Measurements from ENCODE around the gene RNF144A.

Gene RNF144A

GRCh38 chr2:6948677-6949351 lies 31.6 kb downstream of the RNF144A start:
- DNase-seq: no peak

- no peak for DNase-seq
Observed at GRCh38 chr2:6951046-6951445, 33.8 kb downstream of the RNF144A start.

- no peak for DNase-seq
Observed at GRCh38 chr2:6952101-6952500, 34.9 kb downstream of the RNF144A start.

GRCh38 chr2:6954586-6954985 lies 37.4 kb downstream of the RNF144A start:
- DNase-seq: no peak

- no peak for DNase-seq
Observed at GRCh38 chr2:6955511-6956136, 38.4 kb downstream of the RNF144A start.

GRCh38 chr2:6956566-6956965 lies 39.4 kb downstream of the RNF144A start:
- DNase-seq: no peak

- no peak for DNase-seq
Observed at GRCh38 chr2:6957031-6957714, 40.0 kb downstream of the RNF144A start.

- DNase-seq: no peak
Observed at GRCh38 chr2:6957910-6958615, 40.9 kb downstream of the RNF144A start.

- DNase-seq: no peak
Observed at GRCh38 chr2:6958616-6959235, 41.5 kb downstream of the RNF144A start.

- DNase-seq: no peak
Observed at GRCh38 chr2:6959751-6960150, 42.5 kb downstream of the RNF144A start.

- DNase-seq: no peak
Observed at GRCh38 chr2:6960659-6961058, 43.4 kb downstream of the RNF144A start.

GRCh38 chr2:6963727-6964126 lies 46.5 kb downstream of the RNF144A start:
- DNase-seq: no peak

GRCh38 chr2:6965071-6965795 lies 48.0 kb downstream of the RNF144A start:
- no peak for DNase-seq

GRCh38 chr2:6966446-6966940 lies 49.3 kb downstream of the RNF144A start:
- no peak for DNase-seq

GRCh38 chr2:6967301-6967700 lies 50.1 kb downstream of the RNF144A start:
- DNase-seq: no peak

- DNase-seq: no peak
Observed at GRCh38 chr2:6968319-6969100, 51.3 kb downstream of the RNF144A start.

GRCh38 chr2:6970551-6970950 lies 53.3 kb downstream of the RNF144A start:
- no peak for DNase-seq

GRCh38 chr2:6970976-6971480 lies 53.8 kb downstream of the RNF144A start:
- DNase-seq: no peak

GRCh38 chr2:6971502-6971901 lies 54.3 kb downstream of the RNF144A start:
- DNase-seq: no peak

- no peak for DNase-seq
Observed at GRCh38 chr2:6972067-6972710, 55.0 kb downstream of the RNF144A start.

Measured in stimulated activated CD8-positive, alpha-beta memory T cell treated with anti-CD3 and anti-CD28 coated beads, Interleukin-4, amount 100 ng/mL, for 48 hours (primary cell).